H9 (cell line): Measurements from ENCODE around the gene RRP9. TPM values are rescaled to one million over a fixed set of nuclear protein-coding genes. Genes with fewer than 3 reads are reported as not detected.

Experiments
- DNase-seq: peaks from one replicate; pipeline ENCODE4 v3.0.0-alpha.2; 2017
- H2AFZ ChIP-seq: one replicate; pipeline ENCODE4 v1.6.1; 2013; ENCODE audit warnings: mild to moderate bottlenecking, low read length, control low read depth, moderate library complexity
- H2AK5ac ChIP-seq: 2 replicates; pipeline ENCODE4 v1.6.1; 2013; ENCODE audit warnings: low read length, control low read depth, mixed read lengths; ENCODE audit not compliant: insufficient read length
- H2BK120ac ChIP-seq: one replicate; pipeline ENCODE4 v1.6.1; 2013; ENCODE audit warnings: low read depth, mild to moderate bottlenecking, low read length, control low read depth, inconsistent platforms; ENCODE audit not compliant: poor library complexity, severe bottlenecking
- H2BK12ac ChIP-seq: 2 replicates; pipeline ENCODE4 v1.6.1; 2013; ENCODE audit warnings: low read length, control low read depth, mixed read lengths, low read depth; ENCODE audit not compliant: insufficient read length
- H2BK15ac ChIP-seq: 2 replicates; pipeline ENCODE4 v1.6.1; 2013; ENCODE audit warnings: low read depth, low read length, control low read depth
- H2BK20ac ChIP-seq: one replicate; pipeline ENCODE4 v1.6.1; 2013; ENCODE audit warnings: low read depth, mild to moderate bottlenecking, low read length, control low read depth, inconsistent platforms; ENCODE audit not compliant: poor library complexity, severe bottlenecking
- H2BK5ac ChIP-seq: 2 replicates; pipeline ENCODE4 v1.6.1; 2013; ENCODE audit warnings: low read length, control low read depth, mixed read lengths; ENCODE audit not compliant: insufficient read length
- H3K14ac ChIP-seq: 2 replicates; pipeline ENCODE4 v1.6.1; 2013; ENCODE audit warnings: low read length, control low read depth; ENCODE audit not compliant: insufficient read depth
- H3K18ac ChIP-seq: 2 replicates; pipeline ENCODE4 v1.6.1; 2013; ENCODE audit warnings: low read depth, mild to moderate bottlenecking, mixed read lengths, low read length, control low read depth; ENCODE audit not compliant: insufficient read length
- H3K23ac ChIP-seq: 2 replicates; pipeline ENCODE4 v1.6.1; 2013; ENCODE audit warnings: low read length, control low read depth, mixed read lengths, low read depth; ENCODE audit not compliant: insufficient read length
- H3K23me2 ChIP-seq: 2 replicates; pipeline ENCODE4 v1.6.1; 2013; ENCODE audit warnings: low read depth, mild to moderate bottlenecking, mixed read lengths, low read length, control low read depth; ENCODE audit not compliant: insufficient read length, poor library complexity, severe bottlenecking
- H3K27ac ChIP-seq: 2 replicates; pipeline ENCODE4 v1.5.1; 2013; ENCODE audit warnings: low read length, control low read depth, mixed read lengths, low read depth; ENCODE audit not compliant: insufficient read length
- H3K27me3 ChIP-seq: 2 replicates; pipeline ENCODE4 v1.6.1; 2013; ENCODE audit warnings: low read length, control low read depth, inconsistent platforms; ENCODE audit not compliant: insufficient read depth
- H3K4ac ChIP-seq: 2 replicates; pipeline ENCODE4 v1.6.1; 2013; ENCODE audit warnings: low read depth, mild to moderate bottlenecking, control low read depth, inconsistent platforms, low read length, moderate library complexity
- H3K4me1 ChIP-seq: 2 replicates; pipeline ENCODE4 v1.6.1; 2013; ENCODE audit warnings: low read length, control low read depth, inconsistent platforms; ENCODE audit not compliant: insufficient read depth
- H3K4me2 ChIP-seq: 2 replicates; pipeline ENCODE4 v1.6.1; 2013; ENCODE audit warnings: low read length, control low read depth, mixed read lengths; ENCODE audit not compliant: insufficient read length, insufficient read depth
- H3K56ac ChIP-seq: 2 replicates; pipeline ENCODE4 v1.6.1; 2013; ENCODE audit warnings: low read depth, mild to moderate bottlenecking, mixed read lengths, low read length, control low read depth; ENCODE audit not compliant: insufficient read length
- H3K79me1 ChIP-seq: 2 replicates; pipeline ENCODE4 v1.6.1; 2013; ENCODE audit warnings: low read depth, mild to moderate bottlenecking, moderate library complexity, low read length, control low read depth, inconsistent platforms; ENCODE audit not compliant: insufficient read depth, poor library complexity, severe bottlenecking
- H3K79me2 ChIP-seq: 2 replicates; pipeline ENCODE4 v1.6.1; 2013; ENCODE audit warnings: low read length, control low read depth, inconsistent platforms; ENCODE audit not compliant: insufficient read depth
- H3K9ac ChIP-seq: 2 replicates; pipeline ENCODE4 v1.6.1; 2013; ENCODE audit warnings: low read length, control low read depth, mixed read lengths; ENCODE audit not compliant: insufficient read length; ENCODE audit errors: extremely low read depth
- H3K9me3 ChIP-seq: one replicate; pipeline ENCODE4 v1.6.1; 2013; ENCODE audit warnings: low read depth, low read length, inconsistent platforms; ENCODE audit not compliant: control insufficient read depth
- H3T11ph ChIP-seq: one replicate; pipeline ENCODE4 v1.6.1; 2013; ENCODE audit warnings: mild to moderate bottlenecking, low read length, control low read depth, inconsistent platforms
- H4K20me1 ChIP-seq: one replicate; pipeline ENCODE4 v1.6.1; 2013; ENCODE audit not compliant: control insufficient read depth, insufficient read length, insufficient read depth
- H4K5ac ChIP-seq: 2 replicates; pipeline ENCODE4 v1.6.1; 2013; ENCODE audit warnings: low read depth, mild to moderate bottlenecking, mixed read lengths, low read length, control low read depth; ENCODE audit not compliant: insufficient read length
- H4K8ac ChIP-seq: replicated peaks from 2 replicates; pipeline ENCODE4 v1.6.1; 2013; ENCODE audit warnings: low read length, control low read depth, mixed read lengths, low read depth; ENCODE audit not compliant: insufficient read length
- H4K91ac ChIP-seq: 2 replicates; pipeline ENCODE4 v1.6.1; 2013; ENCODE audit warnings: low read depth, mild to moderate bottlenecking, moderate library complexity, mixed read lengths, low read length, control low read depth; ENCODE audit not compliant: insufficient read length
- H3K27ac Mint-ChIP-seq, 3 experiments: 2 replicates in 2 of 3; 3 replicates in 1 of 3; pipeline ENCODE4 v1.8.0; 2020 to 2021; ENCODE audit warnings: mixed read lengths in 3 of 3, mild to moderate bottlenecking in 1 of 3, moderate library complexity in 1 of 3
- H3K27me3 Mint-ChIP-seq: 2 replicates; pipeline ENCODE4 v1.8.0; 2021; ENCODE audit warnings: low read depth, mild to moderate bottlenecking, moderate library complexity, mixed read lengths
- H3K36me3 Mint-ChIP-seq, 3 experiments: 2 replicates in 2 of 3; 3 replicates in 1 of 3; pipeline ENCODE4 v1.8.0; 2020 to 2021; ENCODE audit warnings: low read depth in 3 of 3, mixed read lengths in 3 of 3; ENCODE audit not compliant: insufficient read depth in 1 of 3
- H3K4me1 Mint-ChIP-seq, 2 experiments: 2 replicates each; pipeline ENCODE4 v1.8.0; 2020; ENCODE audit warnings: mixed read lengths in 2 of 2
- H3K4me3 Mint-ChIP-seq, 2 experiments: 2 replicates in 1 of 2; 3 replicates in 1 of 2; pipeline ENCODE4 v1.8.0; 2020 to 2021; ENCODE audit warnings: mild to moderate bottlenecking in 2 of 2, mixed read lengths in 2 of 2, moderate library complexity in 1 of 2
- H3K9me3 Mint-ChIP-seq, 2 experiments: 2 replicates in 1 of 2; 3 replicates in 1 of 2; pipeline ENCODE4 v1.8.0; 2020; ENCODE audit warnings: mild to moderate bottlenecking in 2 of 2, mixed read lengths in 2 of 2, moderate library complexity in 1 of 2
- WGBS: extraction: QIAGEN DNeasy Blood & Tissue Kit; methylation state at CpG from one replicate; pipeline ENCODE4 v1.1.7; 2013; ENCODE audit warnings: missing lambda C conversion rate, low lambda C conversion rate, mixed read lengths; ENCODE audit not compliant: insufficient read length; ENCODE audit errors: extremely low coverage; 5-methylcytosine and 5-hydroxymethylcytosine counted together
- total RNA-seq: library from RNA; stranded (reverse); gene quantifications from 2 replicates; pipeline ENCODE4 v1.2.1, GENCODE V29; 2021
- TF ChIP-seq, protein P1 (sequence below): fragments of 200-600 bp; sonication (generic); conservative IDR thresholded peaks from 3 replicates; pipeline ENCODE4 v1.8.0; 2021; ENCODE audit warnings: antibody characterized with exemption, mild to moderate bottlenecking

RRP9 gene
- total RNA-seq, 1 experiment from 2014 or later, result 64.0 TPM

DNA sequence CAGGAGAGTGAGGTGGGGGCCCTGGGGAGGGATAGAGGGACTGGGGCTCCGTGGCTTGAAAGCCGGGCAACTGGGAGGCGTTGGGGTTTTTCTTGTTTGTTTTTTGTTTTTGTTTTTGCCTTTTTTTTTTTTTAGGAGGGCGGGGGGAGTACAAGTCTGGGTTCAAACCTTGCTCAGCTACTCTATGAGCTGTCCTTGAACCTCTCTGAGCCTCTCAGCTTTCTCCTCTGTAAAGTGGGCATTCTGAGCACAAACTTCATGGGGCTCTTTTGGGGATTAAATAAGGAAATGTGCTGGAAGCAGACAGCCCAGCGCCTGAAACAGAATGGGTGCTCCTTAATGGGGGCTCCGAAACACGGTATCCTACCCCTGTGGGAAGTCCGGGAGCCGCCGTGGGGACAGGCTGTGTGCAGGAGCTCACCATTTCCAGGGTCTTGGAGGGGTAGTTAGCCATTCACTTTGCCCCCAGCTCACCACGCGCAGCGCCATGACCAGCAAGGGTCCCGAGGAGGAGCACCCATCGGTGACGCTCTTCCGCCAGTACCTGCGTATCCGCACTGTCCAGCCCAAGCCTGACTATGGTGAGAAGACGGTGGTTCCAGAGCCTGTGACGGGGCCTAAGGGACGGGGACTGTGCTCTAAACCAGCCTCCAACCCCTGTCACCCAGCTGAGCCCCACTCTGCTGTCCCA is 42.0 kb upstream of the RRP9 start:
- Histone ChIP-seq H3T11ph (no peak overlapping the region), H4K20me1 (peaks cover 3% of the 10 kb centered on the region), H4K5ac (peak overlapping the region; percentile 36), H2BK5ac (no peak overlapping the region), H4K91ac (peak overlapping the region; percentile 47), H3K23me2 (peaks cover 6% of the 10 kb centered on the region), H2AK5ac (no peak overlapping the region), H3K23ac (no peak overlapping the region), H3K9me3 (no peaks in the 10 kb centered on the region), H3K4ac (no peak overlapping the region), H2BK15ac (no peak overlapping the region), H2BK20ac (no peak overlapping the region), H3K4me2 (peak overlapping the region; percentile 86), H3K27me3 (no peaks in the 10 kb centered on the region), H3K18ac (peak overlapping the region; percentile 44), H3K27ac (no peak overlapping the region), H3K79me2 (no peaks in the 10 kb centered on the region), H4K8ac (no peak overlapping the region), H2BK12ac (no peak overlapping the region), H2BK120ac (no peak overlapping the region), H3K14ac (peak overlapping the region; percentile 77), H3K4me1 (peaks cover 3% of the 10 kb centered on the region; the same call in 1 of the 2 replicates), H3K9ac (peak overlapping the region; percentile 31), H2AFZ (no peak overlapping the region), H3K79me1 (no peaks in the 10 kb centered on the region), H3K56ac (no peak overlapping the region)
- Mint-ChIP-seq H3K9me3 (peaks cover 0 to 2% of the 10 kb centered on the region in 2 experiments; a peak in 2 of 5 replicates), H3K36me3 (peaks cover 0 to 3% (median 2%) of the 10 kb centered on the region in 3 experiments; a peak in 4 of 7 replicates), H3K4me1 (peaks cover 16 to 26% of the 10 kb centered on the region in 2 experiments), H3K27ac (peak overlapping the region; percentile 70 to 99 (median 95); a peak in 5 of 7 replicates), H3K4me3 (peak overlapping the region; percentile 68 to 88), H3K27me3 (no peaks in the 10 kb centered on the region; the same call in 1 of the 2 replicates)
- WGBS, result no CpG with 5 or more reads among the region's 22 CpGs
- no peak for DNase-seq
- TF ChIP-seq, protein P1, sequence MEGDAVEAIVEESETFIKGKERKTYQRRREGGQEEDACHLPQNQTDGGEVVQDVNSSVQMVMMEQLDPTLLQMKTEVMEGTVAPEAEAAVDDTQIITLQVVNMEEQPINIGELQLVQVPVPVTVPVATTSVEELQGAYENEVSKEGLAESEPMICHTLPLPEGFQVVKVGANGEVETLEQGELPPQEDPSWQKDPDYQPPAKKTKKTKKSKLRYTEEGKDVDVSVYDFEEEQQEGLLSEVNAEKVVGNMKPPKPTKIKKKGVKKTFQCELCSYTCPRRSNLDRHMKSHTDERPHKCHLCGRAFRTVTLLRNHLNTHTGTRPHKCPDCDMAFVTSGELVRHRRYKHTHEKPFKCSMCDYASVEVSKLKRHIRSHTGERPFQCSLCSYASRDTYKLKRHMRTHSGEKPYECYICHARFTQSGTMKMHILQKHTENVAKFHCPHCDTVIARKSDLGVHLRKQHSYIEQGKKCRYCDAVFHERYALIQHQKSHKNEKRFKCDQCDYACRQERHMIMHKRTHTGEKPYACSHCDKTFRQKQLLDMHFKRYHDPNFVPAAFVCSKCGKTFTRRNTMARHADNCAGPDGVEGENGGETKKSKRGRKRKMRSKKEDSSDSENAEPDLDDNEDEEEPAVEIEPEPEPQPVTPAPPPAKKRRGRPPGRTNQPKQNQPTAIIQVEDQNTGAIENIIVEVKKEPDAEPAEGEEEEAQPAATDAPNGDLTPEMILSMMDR, result no peak
